ENCODE measurements around the gene FNDC3B.

DNA sequence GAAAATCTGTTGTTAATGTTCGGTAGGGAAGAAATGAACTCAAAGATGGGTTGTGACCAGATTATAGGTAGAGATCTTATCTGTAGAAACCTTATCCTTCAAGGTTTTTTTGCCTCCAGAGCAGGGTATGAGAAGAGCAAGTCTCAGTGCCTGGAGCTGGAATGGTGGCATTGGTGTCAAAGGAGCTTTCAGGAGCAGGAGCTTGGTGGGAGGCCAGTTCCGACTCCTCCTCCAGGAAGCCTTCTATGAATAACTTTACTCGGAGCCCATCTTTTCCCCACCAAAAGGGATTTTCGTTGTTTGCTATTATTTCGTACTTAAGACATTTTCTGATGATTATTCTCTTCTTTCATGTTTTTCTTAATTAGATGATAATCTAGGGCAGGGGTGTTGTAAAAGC lies 317.0 kb downstream of the FNDC3B start:
- TF ChIP-seq, protein P1, sequence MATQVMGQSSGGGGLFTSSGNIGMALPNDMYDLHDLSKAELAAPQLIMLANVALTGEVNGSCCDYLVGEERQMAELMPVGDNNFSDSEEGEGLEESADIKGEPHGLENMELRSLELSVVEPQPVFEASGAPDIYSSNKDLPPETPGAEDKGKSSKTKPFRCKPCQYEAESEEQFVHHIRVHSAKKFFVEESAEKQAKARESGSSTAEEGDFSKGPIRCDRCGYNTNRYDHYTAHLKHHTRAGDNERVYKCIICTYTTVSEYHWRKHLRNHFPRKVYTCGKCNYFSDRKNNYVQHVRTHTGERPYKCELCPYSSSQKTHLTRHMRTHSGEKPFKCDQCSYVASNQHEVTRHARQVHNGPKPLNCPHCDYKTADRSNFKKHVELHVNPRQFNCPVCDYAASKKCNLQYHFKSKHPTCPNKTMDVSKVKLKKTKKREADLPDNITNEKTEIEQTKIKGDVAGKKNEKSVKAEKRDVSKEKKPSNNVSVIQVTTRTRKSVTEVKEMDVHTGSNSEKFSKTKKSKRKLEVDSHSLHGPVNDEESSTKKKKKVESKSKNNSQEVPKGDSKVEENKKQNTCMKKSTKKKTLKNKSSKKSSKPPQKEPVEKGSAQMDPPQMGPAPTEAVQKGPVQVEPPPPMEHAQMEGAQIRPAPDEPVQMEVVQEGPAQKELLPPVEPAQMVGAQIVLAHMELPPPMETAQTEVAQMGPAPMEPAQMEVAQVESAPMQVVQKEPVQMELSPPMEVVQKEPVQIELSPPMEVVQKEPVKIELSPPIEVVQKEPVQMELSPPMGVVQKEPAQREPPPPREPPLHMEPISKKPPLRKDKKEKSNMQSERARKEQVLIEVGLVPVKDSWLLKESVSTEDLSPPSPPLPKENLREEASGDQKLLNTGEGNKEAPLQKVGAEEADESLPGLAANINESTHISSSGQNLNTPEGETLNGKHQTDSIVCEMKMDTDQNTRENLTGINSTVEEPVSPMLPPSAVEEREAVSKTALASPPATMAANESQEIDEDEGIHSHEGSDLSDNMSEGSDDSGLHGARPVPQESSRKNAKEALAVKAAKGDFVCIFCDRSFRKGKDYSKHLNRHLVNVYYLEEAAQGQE (IDR thresholded peaks at IDR 0.05; ENCODE audit: insufficient read depth in 1 of 2, low read depth in 2 of 2, low read length in 2 of 2): no peak
- TF ChIP-seq POLR2AphosphoS5 (IDR thresholded peaks at IDR 0.05; ENCODE audit: low read depth, low read length): no peak

Data from PFSK-1 (cell line).